Urothelium cell line (cell line): ENCODE data around the gene ARHGAP32.

ENCODE experiments used
- DNase-seq: peaks from one replicate; pipeline ENCODE4 v3.0.0; 2011; ENCODE audit warnings: low spot score, mixed read lengths
- FAIRE-seq: peaks from 2 replicates; lab custom pipeline; 2011; peaks lifted over from hg19 to GRCh38; lab: Jason Lieb, UNC

The ARHGAP32 gene

GRCh38 chr11:128963744-128964325 is 228.3 kb downstream of the ARHGAP32 start:
- no peak for DNase-seq
- FAIRE-seq, result no peak

GRCh38 chr11:128962896-128963295 is 229.2 kb downstream of the ARHGAP32 start:
- no peak for DNase-seq
- no peak for FAIRE-seq

- DNase-seq (no peak), FAIRE-seq (no peak)
These were observed 230.5 kb downstream of the ARHGAP32 start for GRCh38 chr11:128961645-128962044.

- no peak for DNase-seq
- no peak for FAIRE-seq
These were observed 235.0 kb downstream of the ARHGAP32 start for GRCh38 chr11:128957202-128957482.

GRCh38 chr11:128956401-128957201 is 235.5 kb downstream of the ARHGAP32 start:
- FAIRE-seq, result no peak

GRCh38 chr11:128955636-128956035 is 236.5 kb downstream of the ARHGAP32 start:
- DNase-seq, result no peak
- no peak for FAIRE-seq

More at GRCh38 chr11:128956401-128957201, 235.5 kb downstream of the ARHGAP32 start:
- DNase-seq, result peak; percentile 57

GRCh38 chr11:128953151-128953550 is 239.0 kb downstream of the ARHGAP32 start:
- DNase-seq (no peak), FAIRE-seq (peak; percentile 88)

GRCh38 chr11:128949791-128950454 is 242.2 kb downstream of the ARHGAP32 start:
- DNase-seq, result no peak
- no peak for FAIRE-seq

GRCh38 chr11:128948583-128948982 is 243.5 kb downstream of the ARHGAP32 start:
- DNase-seq (no peak), FAIRE-seq (no peak)

- no peak for FAIRE-seq
- DNase-seq, result no peak
These were observed 244.4 kb downstream of the ARHGAP32 start for GRCh38 chr11:128947773-128948172.

GRCh38 chr11:128946648-128947047 is 245.5 kb downstream of the ARHGAP32 start:
- FAIRE-seq (no peak), DNase-seq (no peak)

GRCh38 chr11:128943428-128943976 is 248.6 kb downstream of the ARHGAP32 start:
- DNase-seq (no peak), FAIRE-seq (no peak)

GRCh38 chr11:128942817-128943427 is 249.2 kb downstream of the ARHGAP32 start, which contains the start of gene TP53AIP1:
TSS of gene TP53AIP1 (minus strand) at chr11:128942871. CDS start at chr11:128937818, 5,053 bp downstream.
- DNase-seq, result no peak
- FAIRE-seq, result no peak

GRCh38 chr11:128942272-128942612 is 249.9 kb downstream of the ARHGAP32 start:
- FAIRE-seq (no peak), DNase-seq (no peak)

- FAIRE-seq, result no peak
- peak; percentile 16 for DNase-seq
These were observed 250.4 kb downstream of the ARHGAP32 start for GRCh38 chr11:128941573-128942271.

- FAIRE-seq (no peak), DNase-seq (no peak)
These were observed 251.0 kb downstream of the ARHGAP32 start for GRCh38 chr11:128941110-128941509.

GRCh38 chr11:128940603-128941002 is 251.5 kb downstream of the ARHGAP32 start:
- DNase-seq (no peak), FAIRE-seq (no peak)

GRCh38 chr11:128940156-128940555 is 252.0 kb downstream of the ARHGAP32 start:
- DNase-seq, result no peak
- FAIRE-seq, result no peak

GRCh38 chr11:128939591-128939990 is 252.5 kb downstream of the ARHGAP32 start:
- no peak for DNase-seq

GRCh38 chr11:128938156-128938885 is 253.8 kb downstream of the ARHGAP32 start:
- DNase-seq, result no peak
- no peak for FAIRE-seq

More at GRCh38 chr11:128939591-128939990, 252.5 kb downstream of the ARHGAP32 start:
- FAIRE-seq, result no peak
